ENCODE results near the gene NATD1.
"Not testable (repeated sequence)": the region's sequence is repeated elsewhere in the genome, so short reads cannot be mapped to it uniquely, and the experiment has no call there.

NATD1 gene

DNA sequence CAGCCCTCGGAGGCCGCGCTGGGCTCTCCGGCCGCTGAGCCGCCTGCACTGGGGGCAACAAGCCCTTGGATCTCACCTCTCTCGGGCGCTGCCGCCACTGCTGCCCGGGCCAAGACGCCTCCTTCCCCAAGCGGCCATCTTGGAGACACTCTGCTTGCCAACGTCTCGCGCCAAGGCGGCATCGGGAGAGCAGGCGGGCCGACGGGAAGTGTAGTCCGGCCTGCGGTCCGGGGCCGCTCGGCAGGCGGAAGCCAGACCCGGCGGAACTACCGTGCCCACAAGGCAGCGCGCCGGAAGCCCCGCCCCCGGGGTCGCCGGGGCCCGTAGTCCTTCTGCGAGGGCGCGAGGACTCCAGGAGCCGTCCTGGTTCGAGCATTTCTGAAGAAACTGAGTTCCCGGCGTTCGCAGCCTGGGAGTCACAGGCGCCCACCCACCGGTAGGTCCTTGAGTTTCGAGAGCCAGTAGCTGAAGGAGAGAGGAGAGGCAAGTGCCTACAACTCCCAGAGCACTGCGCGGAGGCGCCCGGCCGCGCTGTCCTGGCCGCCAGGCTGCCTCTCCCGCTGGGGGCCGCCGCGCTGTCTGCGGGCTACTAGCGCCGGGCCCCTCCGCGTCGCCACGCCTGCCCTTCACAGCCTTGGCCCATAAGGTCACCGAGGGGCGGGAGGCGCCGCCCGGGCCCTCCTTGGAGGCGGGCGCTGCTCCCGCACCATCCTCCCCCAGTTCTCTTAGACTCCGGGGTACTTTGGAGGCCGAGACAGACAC is 39.0 kb downstream of the NATD1 start, which contains the start of gene TMEM11:
Gene TMEM11 (minus strand): TSS at position 147 of the 762 bp plus-strand sequence. CDS start 9 bp downstream, at position 138.
- peak; percentile 93 for DNase-seq

DNA sequence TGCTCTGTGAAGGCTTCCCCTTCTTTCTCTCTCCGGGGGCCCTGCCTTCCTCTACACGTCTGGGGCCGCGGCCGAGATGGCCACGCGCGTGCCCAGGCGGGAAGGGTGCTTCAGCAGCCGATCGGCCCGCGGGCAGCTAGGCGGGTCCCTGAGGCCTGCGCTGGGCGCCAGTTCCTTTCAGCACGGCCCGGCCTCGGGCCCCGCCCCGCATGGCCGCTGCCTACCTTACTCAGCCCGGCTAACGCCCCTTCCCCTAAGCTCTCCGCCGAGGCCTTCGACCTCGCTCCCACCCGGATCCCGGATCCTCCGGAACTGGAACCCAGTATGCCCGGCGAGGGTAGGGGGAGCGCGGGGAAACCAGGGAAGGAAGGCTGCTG is 39.6 kb downstream of the NATD1 start:
- DNase-seq: peak; percentile 6

- DNase-seq: no peak
Measured at GRCh38 chr17:21212826-21213637, 40.2 kb downstream of the NATD1 start.

DNA sequence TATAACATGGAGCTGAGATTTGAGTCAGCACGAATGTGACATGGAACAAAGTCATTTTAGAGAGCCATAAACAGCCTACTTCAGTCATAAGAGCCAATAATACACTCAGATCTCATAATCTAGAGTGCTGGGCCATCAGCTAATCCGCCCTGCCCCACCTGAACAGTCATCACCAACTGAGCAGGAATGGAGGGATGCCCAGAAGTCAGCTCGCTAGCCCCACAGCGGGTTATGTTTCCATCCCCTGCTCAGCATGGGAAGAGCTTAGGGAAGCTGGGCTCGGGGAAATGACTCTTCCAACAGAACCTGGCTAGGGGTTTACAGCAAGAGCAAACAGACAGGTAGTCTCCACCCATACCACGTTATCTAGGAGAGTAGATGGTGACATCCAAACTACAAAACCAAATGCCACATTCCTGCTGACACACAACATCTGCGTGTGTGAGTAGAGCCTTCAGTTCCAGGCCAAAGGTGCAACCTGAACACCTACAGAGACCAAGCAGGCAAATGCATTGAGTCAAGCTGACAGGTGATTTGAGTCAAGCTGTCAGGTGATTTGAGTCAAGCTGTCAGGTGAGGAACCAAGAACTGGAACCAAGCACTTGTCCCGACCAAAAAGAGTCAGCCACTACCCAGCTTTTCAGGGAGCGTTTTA is 41.3 kb downstream of the NATD1 start:
- DNase-seq: no peak

DNA sequence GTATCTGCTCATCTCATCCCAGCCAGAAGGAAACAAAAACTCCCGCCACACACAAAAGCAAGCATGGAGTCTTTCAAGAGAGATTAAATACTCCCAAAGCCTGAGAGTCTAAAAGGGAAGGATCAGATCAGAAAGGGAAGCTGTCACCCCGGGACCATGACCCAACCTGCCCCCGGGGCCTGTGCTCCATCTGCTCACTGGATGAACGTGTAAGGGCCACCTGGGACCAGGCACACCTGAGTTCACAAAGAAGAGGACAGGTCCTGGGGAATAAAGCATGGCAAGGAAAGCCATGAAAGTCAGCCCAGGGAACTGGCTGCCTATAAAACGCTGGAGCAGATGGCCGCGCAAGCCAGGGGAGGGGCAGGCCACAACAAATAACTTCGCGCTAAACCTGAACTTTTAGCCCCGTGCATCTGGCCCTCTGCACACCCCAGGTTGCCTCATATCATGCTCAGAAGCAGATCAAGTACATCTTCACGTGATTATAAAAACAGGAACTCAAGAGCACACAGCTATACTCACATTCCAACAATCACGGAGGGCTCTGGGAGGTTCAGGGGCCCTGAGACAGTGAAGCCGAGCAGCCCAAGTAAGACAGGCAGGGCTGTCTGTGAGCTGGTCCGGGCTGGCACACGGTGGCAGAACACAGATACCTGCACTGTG is 42.7 kb downstream of the NATD1 start:
- no peak for DNase-seq

GRCh38 chr17:21209511-21210175 is 43.6 kb downstream of the NATD1 start:
- DNase-seq: no peak

GRCh38 chr17:21208352-21208751 is 44.9 kb downstream of the NATD1 start:
- no peak for DNase-seq

DNA sequence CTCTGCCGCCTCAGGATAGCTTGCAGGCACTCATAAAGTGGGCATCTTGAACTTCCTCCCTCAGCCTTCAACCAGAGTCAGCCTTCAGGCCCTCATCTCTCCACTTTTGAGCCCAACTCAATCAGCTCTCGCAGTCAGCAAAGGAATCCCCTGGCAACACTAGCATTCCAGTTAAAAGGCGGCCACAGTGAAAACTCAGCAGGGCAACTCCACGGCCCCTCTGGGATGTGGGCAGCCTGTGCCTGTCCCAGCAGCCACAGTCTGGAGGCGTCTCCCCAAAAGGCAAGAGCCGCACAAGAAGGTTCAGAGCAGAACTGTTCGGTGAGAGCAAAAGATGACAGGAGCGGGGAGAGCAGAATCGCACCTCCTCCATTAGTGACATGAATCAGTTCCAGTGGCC is 48.3 kb downstream of the NATD1 start:
- DNase-seq: no peak

DNA sequence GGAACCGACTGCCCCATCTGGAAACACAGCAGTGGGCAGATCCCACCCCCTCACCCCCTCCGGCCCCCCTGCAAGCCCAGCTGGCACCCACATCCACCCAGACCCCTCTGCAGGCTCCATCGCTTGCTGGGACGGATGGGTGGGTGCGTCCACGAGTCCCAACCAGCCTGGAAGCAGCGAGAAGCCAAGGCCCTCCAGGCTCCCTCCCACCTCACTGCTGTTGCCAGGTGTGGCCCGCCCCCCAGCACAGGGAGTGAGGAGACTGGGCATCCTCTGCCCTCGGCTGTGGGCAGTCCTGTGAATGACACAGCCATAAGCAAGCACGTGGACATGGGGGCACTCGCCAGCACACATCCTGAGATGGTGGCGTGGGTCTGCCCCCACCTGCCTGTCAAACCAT is 50.7 kb downstream of the NATD1 start:
- no peak for DNase-seq

- DNase-seq: no peak
Measured at GRCh38 chr17:21201874-21202273, 51.3 kb downstream of the NATD1 start.

GRCh38 chr17:21201298-21201595 is 52.0 kb downstream of the NATD1 start:
- DNase-seq: no peak

DNA sequence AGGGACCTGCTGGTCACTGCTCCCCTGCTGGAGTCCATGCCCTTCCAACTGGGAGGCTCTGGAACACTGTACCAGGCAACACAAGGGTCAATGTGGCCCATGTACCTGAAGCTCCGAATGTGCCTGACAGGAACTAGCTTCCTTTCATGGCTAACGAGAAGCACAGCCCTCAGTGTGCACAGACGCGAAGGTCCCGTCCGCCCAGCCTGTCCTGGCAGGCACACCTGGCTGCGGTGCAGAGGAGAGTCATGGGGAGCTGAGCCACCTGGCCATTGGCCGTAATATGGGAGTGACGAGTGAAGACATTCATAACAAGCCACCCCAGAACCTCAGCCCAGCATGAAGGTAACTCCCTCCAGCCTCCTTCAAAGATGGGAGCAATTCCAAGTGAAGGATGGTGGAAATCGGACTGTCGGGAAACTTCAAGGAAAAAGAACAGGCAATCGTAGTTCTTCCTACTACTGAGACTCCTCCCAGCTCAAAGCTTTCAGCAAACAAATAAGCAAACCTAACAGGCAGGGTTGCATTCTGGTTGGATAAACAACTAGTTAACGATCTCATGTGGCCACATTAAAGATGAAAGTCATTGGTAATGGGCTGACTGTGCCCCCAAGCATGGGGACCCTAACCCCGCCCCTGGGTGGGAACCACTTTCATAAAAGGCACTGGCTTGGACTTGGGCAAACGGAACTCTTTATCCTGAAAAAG is 52.5 kb downstream of the NATD1 start:
- no peak for DNase-seq

GRCh38 chr17:21199856-21200255 is 53.4 kb downstream of the NATD1 start:
- no peak for DNase-seq

GRCh38 chr17:21199311-21199710 is 53.9 kb downstream of the NATD1 start:
- DNase-seq: peak; percentile 37

DNA sequence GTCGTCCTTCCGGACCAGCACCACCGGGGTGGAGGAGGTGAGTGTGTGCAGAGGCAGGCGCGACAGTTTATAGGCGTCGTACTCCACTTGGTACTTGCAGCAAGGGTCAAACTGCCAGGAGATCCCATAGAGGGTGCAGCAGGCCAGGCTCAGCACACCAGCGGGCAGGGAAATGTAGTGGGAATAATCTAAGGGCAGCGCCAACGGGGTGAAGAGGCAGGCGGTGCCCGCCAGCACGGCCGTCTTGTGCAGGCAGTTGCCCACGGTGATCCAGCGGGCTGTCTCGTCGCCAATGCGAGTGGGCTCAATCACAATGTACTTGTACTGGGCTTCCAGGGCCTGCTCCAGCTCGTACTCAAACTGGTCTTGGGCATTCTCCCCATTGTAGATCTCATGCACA is 54.8 kb downstream of the NATD1 start:
- no peak for DNase-seq

DNA sequence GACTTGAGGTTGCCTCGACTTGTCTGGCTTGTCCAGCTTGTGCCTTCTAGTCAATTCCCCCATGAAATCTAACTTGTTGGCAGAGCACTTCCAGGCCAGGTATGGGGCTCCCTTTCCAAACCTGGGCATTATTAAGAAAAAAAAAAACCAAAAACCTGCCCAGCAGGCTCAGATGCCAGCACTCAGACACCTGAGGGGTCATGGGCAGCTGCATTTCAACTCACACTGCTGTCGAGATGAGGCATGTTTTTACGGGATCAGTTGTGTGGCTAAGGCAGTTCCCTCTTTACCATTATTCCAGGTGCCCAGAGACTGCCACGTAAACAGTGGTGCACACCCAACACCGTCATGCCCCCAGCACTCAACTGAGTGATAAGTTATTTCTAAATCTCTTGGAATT is 57.1 kb downstream of the NATD1 start:
- DNase-seq: no peak

GRCh38 chr17:21194703-21195102 is 58.5 kb downstream of the NATD1 start:
- peak; percentile 41 for DNase-seq

GRCh38 chr17:21194226-21194625 is 59.0 kb downstream of the NATD1 start:
- DNase-seq: no peak

DNA sequence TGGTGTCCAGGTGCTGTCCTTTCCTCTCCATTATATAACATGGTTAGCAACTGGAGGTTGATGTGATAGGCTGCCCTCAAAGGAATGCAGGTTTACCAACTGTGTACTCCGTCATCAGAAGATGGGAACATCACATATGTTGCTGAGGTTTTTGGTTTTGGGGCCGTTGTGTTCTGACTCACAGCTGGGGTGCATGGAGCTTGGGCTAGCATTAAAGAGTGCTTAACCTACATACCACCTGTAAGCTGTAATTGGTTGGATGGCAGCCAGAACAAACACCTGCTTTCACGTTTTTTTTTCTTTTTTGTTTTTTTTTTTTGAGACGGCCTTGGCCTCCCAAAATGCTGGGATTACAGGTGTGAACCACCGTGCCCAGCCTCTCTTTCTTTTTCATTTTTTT is 60.2 kb downstream of the NATD1 start:
- DNase-seq: no peak

DNA sequence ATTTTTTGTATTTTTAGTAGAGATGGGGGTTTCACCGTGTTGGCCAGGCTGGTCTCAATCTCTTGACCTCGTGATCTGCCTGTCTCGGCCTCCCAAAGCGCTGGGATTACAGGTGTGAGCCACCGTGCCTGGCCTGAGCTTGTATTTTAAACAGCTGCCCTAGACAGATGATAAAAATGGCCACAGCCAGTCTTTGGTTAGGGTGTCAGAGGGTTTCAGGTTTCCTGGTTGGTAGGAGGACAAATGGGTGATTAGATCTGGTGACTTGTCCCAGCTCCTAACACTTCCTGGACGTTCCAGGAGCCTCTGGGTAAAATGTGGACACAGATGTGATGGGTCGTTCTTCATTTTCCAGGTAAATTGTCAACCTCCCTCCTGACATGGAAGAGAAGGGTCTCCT is 60.8 kb downstream of the NATD1 start:
- DNase-seq: not testable (repeated sequence)

DNA sequence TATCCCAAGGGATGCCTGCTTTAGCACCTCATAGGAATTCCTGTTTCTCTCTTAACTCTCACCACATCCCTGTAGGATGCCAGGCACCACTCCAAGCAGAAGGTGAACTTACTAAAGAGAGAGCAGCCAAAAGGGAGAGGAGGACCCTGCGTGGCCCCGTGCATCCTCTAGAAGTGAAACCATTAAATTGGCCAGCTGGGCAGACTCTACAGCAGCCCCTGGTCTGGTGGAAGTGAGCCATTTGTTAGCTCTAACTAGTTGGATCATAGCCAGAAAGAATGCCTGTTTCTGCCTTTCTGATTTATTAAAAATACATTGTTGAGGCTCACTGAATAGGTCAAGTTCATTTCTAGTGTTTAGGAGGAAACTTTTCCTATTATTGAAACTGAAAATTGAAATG is 61.5 kb downstream of the NATD1 start:
- DNase-seq: no peak

DNA sequence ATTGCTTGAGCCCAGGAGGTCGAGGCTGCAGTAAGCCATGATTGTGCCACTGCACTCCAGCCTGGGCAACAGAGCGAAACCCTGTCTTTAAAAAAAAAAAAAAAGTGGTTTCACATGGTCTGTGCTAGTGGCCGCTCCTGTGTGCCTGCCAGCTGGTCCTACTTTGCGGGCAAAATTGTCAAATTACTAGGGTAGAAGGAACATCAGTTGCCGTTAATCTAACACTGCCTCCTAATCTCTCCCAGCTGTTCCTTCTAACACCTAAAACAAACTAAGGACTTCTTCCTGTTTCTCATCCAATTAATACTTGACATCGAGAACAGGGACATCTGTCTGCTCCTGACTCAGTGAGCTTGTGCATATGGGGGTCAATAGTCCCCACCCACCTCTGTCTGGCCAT is 63.1 kb downstream of the NATD1 start:
- DNase-seq: no peak

Data from fibroblast of upper back skin (primary cell).